HG02870 (cell line): ENCODE measurements around the gene CARMIL1.

ENCODE experiments used
- ATAC-seq: cut with Tn5 transposase; IDR thresholded peaks from one replicate; pipeline ENCODE4 v1.9.1; 2021; ENCODE audit warnings: mild to moderate bottlenecking, moderate library complexity; ENCODE audit not compliant: unreplicated experiment

CARMIL1 gene

DNA sequence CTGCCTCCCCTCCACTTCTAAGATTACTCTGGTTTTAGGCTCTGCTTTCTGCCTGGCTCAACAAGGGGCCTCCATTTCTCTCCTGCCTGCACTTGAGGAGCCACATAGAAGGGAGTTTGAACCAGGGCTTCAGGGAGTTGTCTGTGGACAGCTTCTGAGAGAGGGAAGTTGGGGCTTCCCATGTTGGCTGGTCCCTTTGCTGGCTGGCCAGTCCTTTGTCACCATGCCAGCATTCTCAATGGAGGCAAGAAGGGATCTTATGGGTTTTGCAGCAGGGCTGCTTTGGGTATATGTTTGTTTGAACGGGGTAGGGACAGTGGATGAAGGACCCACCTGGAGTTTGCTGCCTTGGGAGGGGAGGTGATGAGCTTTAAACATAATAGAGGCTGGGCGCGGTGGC is 124.9 kb downstream of the CARMIL1 start:
- ATAC-seq = no peak

DNA sequence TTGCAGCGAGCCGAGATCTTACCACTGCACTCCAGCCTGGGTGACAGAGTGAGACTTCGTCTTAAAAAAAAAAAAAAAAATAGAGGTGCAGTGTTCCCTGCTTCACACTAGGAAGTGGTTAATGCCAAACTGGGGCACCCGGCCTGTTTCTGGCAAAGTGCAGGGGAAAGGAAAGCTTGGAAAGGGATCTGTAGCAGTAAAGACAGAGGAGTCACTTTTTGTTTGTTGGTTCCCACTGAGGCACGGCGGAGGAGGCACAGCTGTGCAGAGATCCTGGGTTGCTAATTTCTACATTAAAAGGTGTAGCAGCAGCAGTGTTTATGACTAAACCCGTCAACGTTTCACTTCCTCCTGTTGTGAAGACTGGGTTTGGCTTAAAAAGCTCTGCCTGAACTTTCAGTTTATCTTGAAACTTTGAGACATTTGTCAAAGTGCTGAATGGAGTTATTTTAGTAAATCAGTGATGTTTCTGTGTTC is 125.6 kb downstream of the CARMIL1 start:
- ATAC-seq = peak; percentile 96

DNA sequence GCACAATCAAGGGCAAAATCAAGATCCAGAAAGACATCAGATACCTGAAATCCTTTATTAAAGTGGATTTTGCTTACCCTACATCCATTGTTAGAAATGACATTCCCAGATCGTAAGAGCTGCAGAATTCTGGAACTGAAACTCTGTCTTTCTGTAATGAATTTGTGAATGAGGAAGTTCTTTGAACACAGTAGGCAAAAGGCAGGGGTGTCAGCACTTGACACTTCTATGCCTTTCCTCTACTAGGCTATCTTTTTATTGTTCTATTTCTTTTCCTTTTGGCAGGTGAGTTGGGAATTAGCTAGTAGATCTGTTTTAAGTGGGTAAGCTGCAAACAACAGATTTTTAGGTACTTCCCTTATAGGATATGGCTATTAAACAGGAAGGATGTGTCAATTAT is 126.3 kb downstream of the CARMIL1 start:
- ATAC-seq = no peak

DNA sequence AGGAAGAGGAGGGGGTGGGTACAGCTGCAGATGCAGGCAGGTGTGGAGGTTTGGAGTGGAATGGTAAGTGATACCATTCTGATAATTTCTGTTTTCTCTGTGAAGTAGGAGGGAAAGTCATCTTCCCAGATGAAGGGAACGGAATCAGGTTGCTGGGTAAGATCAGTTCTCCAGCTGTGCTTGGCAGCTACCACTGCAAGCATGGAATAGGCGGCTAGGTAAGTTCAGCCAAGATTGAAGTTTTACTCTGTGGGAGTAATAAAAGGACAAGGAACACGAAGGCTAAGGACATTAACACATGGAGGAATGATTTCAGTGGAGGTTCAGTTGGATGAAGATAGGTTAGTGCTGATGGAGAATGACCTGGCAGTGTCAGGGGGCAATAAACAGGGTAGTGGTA is 128.3 kb downstream of the CARMIL1 start:
- no peak for ATAC-seq

DNA sequence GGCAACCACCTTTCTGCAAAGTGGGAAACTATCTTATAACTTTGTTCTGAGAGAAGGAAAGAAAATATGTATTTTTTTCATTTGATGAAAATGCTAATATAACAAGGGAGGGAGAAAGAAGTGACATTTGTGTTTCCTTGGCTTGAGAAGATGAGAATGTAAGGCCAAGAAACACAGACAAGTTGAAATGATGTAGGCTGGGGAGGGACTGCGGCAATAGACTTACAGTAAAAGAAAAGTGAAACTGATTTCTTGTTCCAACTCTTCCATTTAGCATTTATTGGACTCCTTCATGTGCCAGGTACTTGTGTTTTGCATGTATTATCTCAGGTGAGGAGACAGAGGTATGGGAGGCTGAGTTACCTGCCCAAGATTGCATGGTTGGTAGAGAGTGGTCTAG is 130.9 kb downstream of the CARMIL1 start:
- ATAC-seq = no peak

DNA sequence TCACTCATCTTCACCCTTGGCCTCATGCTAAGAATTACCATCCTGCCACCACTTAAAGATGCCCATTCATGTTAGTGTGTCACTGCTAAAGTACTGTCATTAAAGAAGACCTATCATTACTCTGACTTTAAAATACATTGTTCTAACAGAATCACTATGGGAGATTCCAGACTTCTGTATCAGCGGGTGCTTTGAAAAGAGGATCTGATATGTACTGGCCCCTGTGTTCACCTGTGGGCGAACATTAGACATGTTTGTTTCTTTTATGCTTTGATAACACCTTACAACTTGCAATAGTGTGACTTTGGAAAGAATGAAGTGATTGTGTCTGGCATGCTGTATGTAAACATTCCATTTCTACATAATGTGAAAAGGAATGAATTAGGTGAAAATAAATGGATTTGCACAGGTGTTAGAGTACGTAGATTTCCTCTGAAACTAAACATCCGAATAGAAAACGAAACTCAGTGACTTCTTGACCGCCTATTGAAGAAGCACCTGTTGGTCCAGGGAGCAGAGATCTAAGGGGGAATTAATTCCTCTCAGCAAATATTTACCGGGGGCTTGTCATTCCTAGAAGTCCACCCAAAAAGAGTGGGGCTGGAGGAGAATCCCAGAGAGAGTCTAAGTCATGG is 132.3 kb downstream of the CARMIL1 start:
- peak; percentile 61 for ATAC-seq

DNA sequence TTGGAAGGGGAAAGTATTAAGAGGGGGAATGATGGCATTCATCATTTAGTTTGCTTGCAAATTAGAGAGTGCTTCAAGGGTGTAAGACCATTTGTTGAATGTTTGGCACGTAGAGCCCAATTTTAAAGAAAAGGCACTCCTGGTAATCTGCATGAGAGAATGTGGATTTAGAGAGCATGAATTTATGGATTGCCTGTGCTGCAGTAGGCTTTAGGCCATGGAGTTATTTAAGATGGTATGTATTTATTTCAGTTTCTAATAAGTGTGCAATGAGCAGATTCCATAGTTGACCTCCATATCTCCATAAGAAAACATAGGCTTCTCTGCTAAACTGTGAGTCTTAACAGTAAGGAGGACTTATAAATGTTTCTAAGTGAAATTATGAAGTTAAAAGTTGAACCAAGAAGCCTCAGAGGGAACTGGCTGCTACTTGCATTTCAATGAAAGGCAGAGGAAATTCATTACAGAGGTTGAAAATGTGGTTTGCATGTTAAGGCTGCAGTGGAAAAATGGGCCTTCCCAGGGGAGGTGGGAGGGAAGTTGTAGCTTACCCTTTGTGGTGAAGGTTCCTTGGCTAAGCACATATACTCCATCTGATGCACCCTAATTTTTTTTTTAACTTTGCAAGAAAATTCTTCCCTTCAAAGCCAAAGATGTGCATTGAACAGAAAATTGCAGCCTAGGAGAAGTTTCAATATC is 134.2 kb downstream of the CARMIL1 start:
- no peak for ATAC-seq

DNA sequence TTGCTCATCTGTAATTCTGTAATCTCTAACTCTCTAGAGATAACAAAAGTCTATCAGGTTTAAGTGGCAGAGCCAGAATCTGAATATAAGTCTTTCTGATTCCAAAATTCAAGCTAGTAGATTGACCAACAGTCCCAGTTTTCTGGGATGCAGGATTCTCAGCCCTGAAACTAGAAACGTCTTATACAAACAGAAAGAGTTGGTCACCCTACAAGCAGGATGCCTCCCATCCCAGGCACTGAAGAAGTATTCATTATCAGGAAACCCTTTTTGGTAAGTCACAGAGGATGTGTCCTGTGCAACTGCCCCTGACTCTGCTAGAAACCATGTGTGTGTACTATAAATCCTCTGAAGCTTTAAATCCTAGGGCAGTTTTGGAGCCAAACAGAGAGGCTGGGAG is 135.0 kb downstream of the CARMIL1 start:
- ATAC-seq = no peak

DNA sequence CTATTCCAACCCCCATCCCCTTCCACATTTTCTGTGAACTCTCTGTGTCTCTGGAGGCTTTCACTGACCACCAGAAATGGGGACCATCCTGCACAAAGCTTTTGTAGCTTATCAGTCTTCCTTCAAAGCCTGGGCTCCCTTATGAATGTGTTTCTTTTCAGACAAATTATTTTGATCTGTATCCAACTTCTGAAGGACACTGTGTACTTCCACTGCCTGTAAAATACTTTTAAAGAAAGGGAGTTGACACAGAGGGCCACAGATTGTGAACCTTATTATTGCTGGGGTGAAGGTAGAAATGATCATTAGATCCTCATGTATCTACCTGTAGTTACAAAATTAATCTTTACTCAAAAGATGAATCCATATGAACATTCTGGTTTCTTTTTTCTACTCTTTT is 135.6 kb downstream of the CARMIL1 start:
- ATAC-seq = no peak

DNA sequence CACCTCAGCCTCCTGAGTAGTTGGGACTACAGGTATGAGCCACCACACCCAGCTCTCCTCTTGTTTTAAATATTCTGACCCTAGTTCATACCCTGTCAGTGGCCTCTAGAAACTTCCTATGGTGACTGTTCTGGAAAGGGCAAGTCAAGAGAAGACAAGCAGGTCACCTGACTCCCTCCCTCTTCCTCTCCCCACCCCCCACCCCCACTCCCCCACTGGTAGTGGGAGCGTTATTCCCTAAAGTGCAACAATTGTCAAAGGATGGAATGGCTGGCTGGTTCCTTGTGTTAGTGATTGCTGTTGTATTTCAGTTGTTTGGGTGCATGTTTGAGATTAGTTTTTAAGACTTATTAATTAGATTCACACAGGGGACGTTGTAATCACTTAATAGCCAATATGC is 136.1 kb downstream of the CARMIL1 start:
- ATAC-seq = no peak

DNA sequence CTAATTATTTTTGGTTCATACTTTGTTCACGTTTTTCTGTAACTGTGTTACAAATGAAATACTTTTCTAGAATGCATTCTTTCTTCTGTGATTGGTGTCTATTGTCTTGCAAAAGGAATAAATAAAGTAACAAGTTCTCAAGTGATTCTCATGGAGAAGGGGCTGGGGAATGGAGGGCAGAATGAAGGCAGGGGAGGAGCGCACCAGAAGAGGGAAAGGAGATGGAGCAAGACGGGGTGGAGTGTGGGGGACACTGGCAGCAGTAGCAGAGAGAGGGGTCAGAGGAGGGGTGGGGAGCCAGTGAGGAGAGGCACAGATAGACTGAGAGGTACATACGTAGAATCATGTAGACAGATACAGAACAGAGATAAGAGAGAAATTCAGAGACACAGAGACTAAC is 136.5 kb downstream of the CARMIL1 start:
- ATAC-seq = no peak

DNA sequence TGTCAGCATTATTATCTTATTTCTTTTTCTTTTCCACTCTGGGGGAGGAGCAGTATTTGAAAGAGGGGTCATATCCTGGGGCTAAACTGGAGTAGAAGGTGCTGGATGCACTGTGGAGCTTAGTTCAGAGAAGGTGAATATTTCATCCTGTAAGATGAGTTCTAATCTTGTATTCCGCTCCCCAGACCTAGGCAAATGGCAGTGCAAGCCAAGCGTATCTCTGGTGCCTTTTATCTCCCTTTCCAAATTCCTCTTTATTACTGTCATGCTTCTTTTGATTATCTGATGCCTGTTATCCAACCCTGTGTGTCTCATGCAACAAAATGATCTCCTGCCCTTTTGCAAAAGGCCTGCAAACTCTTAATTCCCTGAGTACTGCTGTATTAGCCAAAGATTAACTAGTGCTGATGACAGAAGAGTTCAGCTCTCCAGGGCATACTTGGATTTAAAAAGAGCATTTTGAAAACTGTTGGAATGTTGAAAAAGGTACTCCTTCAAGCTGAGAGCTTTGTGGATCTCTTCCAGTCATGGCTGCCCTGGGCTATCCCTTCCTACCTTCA is 138.0 kb downstream of the CARMIL1 start:
- no peak for ATAC-seq

DNA sequence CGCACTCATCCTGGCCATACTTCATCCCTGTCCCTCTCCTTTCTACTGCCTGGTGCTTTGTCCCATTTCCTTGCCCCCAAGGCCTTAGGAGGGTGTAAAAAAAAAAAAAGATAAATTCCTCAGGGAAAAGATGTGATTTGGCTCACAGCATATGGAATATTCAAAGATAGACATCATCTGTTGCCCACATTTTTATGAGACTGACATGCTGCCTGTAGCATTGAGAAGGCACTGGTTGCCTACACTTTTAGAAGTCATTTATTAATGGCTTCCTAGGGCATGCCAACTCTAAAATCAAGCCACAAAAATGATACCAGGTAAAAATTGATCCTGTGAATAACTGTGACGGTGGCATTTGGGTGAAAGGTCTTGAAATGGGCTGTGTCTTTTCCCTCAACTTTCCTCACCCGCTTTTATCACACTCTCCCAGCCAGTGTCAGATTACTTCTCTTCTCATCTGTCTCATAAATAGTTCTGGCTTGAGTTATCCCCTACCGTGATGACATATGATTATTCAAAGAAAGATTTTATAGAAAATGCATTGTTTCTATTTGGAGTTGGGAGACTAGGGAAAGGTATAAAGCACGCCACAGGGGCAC is 139.4 kb downstream of the CARMIL1 start:
- ATAC-seq = no peak

DNA sequence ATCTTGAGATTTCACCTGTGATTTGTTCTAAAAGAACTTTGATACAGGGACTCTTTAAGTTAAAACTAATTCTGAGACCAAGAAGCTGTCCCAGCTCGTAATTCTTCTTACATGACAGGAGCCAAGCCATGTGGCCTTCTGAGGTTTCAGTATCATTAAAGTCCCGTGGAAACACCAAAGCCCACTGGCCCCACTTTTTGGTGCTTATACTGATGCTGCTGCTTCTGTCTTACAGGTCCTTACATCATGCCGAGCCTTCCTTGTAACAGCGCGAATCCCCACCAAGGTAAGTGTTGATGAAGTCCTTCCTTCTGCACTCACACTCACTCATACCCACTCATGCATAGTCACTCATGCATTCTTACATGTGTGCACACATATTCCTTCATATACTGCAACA is 140.7 kb downstream of the CARMIL1 start:
- ATAC-seq = no peak

DNA sequence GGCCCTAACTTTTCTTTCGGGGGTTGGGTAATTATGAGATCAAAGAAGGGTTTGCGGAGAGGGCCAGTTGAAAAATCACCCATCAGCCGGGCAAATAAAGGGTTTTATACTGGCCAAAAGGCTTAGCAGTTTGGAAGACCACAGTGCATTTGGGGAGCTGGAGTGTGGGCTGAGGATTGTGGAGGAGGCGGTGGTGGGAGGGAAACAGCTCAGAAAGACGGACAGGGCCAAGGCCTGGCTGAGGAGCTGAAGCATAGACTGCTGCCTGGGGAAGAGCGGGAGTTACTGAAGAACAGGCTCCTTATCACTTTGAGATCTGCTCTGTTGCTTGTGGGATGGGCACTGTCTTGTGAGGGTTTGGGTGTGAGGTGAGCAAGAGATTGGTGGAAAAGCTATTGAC is 144.2 kb downstream of the CARMIL1 start:
- no peak for ATAC-seq

DNA sequence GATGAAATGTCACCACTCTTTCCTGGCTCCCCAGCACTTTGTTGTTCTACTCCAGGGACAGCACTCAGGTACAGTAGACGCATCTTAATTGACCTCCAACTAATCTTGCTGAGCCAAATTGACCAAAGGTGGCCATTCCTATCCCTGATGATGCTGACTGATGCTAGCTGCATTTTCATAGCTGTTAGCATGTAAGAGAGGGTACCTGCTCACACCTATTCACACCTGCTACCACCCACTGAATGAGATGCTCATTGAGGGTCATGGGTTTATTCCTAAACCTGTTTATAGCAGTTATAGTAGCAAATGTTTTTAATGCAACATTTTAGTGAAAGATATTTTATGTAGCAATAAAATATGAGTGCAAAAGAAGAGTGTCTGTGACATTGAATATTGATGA is 145.1 kb downstream of the CARMIL1 start:
- ATAC-seq = no peak

DNA sequence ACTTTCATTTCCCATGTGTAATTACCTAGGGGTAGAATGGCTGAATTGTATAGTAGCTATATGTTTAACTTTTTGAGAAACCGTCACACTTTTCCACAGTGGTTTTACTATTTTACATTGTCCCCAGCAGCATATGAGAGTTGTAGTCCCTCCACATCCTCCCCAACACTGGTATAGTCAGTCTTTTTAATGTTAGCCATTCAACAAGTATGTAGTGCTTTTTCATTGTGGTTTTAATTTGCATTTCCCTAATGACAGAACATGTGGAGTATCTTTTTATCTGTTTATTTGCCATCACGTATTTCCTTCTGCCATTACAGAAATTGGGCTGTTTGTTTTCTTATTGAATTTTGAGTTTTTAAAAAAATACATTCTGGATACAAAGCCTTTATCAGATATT is 148.4 kb downstream of the CARMIL1 start:
- no peak for ATAC-seq

DNA sequence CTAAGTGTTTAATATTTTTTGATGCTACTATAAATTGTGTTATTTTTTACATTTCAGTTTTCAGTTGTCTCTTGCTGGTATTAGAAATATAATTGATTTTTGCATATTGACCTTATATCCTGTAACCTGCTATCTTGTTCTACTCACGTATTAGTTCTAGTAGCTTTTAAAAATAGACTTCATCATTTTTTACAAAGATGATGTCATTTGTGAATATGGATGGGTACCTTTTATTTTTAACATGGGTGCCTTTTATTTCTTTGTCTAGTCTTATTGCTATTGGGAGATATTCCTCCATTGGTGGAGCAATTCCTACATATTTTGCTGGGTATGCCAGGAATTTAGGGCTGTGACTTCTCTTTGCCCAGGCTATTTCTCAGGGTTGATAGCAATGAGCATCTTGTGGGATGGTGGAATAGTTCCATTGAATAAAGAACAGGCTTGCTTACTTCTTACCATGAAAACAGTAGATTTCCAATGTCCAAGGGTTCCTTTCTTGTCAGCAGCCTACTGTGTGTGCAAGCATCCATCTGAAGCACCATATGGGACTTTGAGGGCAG is 149.7 kb downstream of the CARMIL1 start:
- no peak for ATAC-seq

DNA sequence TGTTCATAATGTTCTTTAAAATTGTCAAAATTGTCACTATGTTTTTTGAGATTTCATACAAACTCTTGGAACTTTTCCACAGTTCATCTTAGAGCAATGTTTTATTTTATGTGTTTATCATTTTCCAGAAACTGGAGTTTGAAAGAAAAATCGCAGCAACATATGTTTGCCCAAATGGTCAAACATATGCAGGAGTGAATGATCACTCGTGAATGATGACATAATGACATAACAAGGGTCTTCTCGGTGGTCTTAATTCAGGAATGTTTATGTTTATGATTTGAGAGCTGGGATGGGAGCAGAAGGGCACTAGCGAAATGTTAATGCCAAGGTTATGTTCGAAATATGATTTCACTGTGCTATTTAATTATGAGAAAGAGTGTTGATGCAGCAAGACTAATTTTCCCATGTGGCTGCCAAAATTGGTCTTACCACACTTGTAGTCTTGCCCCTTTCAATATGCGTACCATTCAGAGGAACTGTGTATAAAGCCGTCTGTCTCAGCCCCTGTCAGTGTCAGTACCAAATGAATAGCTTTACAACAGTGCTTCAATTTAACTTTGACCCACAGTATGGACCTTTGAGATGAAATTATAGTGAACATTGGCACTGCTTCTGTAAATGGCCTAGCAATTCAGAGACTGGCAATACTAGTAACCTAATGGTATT is 152.3 kb downstream of the CARMIL1 start:
- no peak for ATAC-seq

DNA sequence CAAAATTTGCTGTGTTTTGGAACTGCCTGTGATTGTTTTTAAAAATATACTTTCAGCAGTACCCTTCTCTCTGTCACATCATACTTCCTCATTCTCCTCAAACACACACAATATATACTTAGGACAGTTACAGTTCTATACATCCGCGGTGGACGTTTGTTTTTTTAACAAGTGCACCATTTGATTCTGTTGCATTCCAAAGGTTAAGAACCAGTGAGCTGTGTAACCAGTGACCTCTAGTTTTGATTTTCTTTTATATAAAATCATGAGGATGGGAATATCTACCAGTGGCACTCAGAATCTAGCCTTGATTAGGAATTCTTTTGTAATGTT is 152.8 kb downstream of the CARMIL1 start:
- no peak for ATAC-seq

DNA sequence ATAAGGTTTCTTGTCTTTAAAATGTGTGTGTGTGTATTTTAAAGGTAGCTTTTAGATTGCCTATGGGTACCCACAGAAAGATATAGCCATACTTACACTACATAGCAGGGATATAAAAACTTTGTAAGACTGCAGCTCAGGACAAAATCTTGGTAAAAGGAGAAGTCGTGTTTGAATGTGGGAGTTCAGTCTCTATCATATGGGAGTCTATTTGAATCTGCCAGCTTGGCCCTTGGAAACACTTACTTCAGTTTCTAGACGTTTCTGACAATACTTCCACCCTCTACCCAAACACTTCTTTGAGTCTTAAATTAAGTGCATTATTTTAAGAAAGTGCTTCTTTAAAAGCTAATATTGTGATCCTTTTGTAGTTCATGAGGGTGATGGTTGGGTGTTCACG is 155.7 kb downstream of the CARMIL1 start:
- no peak for ATAC-seq
